Activated gamma-delta T cell treated with anti-CD3 and anti-CD28 coated beads, Interleukin-2, amount 50 U/mL, for 16 hours (primary cell): Measurements from ENCODE around the gene CELA2A.
"Not testable (repeated sequence)": the region's sequence is repeated elsewhere in the genome, so short reads cannot be mapped to it uniquely, and the experiment has no call there.

Experiments
- DNase-seq: peaks from one replicate; pipeline ENCODE4 v3.0.0-alpha.2; 2020; ENCODE audit warnings: low read depth

CELA2A gene

DNA sequence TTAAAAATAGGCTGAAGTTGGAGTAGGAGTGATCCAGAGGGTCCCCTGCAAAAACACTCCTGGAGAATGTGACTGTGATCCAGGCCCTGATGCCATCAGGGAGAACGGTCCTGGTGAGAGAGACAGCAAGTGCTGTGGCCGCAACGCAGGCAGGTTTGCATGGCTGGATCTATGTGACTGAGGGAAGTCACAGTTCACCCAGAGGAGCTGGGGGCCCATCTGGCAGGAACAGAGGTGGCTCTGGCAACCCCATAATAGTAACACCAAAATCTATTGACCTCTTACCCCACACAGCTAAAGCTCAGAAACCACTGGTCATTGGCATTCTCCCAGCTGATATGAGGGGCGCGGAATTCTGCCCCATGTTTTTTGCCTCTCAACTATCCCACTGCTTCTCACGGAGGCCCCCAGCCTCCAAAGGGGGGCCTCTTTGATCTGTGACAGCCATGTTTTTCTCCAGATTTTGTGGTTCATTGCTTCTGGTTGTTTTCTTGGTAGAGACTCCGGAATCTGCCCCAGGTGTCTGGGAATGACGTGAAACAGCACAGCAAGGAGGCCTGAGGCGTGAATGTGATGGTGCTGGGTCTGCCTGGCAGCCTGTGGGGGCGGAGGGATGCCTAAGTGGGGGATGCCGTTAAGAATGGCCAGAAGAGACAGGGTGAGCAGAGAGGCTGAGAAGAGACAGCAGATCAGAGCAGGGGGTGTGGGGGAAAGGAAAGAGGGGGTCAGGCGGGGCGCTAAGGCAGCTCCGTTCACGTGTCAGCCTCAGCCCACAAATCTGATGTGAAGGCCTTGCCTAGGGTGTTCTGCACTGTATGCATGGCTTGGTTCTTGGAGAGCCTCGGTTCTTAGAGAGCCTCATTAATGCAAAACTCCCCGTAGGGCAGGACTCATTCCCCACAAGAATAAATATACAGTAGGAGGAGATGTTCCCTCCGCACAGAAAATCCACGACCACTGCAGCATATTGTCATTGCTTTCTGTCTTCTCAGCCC, 43.9 kb downstream of the CELA2A start:
- no peak for DNase-seq

DNA sequence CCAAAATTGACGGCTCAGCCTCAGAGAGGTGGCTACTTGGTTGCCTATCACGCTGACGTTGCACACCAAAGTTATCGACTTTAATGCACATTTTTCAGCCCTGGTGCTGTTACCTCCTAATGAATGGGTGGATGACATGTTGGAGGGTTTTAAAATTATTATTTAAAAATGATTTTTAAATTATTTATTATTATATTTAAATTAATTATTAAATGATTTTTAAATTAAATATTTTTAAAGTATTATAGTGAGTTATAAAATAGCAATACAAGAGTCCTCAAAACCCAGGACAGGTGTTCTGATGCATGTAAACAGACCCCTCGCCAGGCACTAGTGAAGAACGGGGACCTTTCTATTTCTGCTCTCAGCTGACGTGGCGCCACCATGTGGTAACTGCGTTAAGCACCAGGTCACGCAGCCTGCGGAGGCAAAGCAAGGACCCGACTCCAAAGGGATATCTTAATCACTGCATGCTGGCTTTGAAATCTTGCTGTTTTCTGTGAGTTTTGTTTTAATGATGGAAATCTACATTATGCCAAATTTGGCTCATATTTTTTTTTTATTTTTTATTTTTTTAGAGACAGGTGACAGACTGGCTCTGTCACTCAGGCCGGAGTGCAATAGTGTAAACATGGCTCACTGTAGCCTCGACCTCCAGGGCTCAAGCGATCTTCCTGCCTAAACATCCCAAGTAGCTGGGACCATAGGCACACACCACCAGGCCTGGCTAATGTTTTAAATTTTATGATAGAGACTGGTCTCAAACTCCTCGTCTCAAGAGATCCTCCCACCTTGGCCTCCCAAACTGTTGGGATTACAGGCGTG, 44.9 kb downstream of the CELA2A start:
- no peak for DNase-seq

DNA sequence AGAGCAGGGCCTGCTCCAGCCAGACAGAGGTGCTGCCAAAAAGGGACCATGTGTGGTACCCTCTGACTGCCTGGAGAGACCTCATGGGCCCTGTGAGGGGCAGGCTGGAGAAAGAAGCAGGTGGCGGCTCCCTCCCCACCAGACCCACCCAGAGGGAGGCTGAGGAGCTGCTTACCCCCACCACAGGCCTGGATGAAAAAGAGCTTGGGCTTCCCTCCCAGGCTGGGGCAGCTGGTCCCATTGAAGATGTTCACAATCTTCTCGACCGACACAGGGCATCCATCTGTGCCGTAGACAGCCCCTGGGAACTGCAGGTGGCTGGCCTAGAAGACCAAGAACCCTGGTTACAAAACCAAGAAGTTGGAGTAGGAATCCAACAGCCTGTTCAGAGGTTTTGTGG, 47.9 kb downstream of the CELA2A start:
- no peak for DNase-seq

DNA sequence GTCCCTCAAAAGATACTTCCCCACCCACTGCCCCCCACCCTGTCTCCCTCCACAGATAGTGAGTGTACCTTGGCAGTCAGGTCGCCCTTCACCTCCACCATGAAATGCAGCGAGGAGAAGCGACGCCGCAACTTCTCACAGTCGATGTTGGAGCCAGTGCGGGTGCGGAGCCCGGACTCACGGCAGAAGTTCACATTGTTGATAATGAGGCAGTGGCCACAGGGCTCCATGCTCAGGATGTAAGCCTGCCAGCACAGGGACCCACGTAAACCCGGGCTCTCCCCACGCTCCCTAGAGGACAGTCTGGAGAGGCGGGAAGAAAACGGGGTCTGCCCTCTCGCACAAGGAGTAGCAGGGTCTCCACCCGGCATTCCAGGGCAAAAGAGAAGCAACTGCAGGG, 50.3 kb downstream of the CELA2A start:
- no peak for DNase-seq

DNA sequence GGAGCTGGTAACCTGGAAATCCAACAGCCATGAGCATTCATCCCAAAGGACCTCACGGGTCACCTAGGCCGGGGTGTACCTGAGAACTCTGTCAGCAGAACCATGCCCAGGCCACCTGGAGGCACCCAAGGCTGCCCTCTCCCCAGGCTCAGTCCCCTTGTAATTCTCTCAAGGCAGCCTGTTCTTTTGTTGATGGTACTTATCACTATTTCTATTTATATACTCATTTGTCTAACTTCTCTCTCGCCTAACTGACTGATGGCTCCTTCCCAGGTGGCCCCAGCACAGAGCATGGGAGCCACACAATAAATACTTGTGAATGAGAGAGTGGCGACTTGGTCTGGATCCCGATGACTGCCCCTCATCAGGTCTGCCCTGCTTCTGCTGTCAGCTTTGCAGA, 50.7 kb downstream of the CELA2A start:
- no peak for DNase-seq

- no peak for DNase-seq
These were observed 52.4 kb downstream of the CELA2A start for GRCh38 chr1:15508700-15509487.

GRCh38 chr1:15509586-15509985, 53.1 kb downstream of the CELA2A start:
- no peak for DNase-seq

DNA sequence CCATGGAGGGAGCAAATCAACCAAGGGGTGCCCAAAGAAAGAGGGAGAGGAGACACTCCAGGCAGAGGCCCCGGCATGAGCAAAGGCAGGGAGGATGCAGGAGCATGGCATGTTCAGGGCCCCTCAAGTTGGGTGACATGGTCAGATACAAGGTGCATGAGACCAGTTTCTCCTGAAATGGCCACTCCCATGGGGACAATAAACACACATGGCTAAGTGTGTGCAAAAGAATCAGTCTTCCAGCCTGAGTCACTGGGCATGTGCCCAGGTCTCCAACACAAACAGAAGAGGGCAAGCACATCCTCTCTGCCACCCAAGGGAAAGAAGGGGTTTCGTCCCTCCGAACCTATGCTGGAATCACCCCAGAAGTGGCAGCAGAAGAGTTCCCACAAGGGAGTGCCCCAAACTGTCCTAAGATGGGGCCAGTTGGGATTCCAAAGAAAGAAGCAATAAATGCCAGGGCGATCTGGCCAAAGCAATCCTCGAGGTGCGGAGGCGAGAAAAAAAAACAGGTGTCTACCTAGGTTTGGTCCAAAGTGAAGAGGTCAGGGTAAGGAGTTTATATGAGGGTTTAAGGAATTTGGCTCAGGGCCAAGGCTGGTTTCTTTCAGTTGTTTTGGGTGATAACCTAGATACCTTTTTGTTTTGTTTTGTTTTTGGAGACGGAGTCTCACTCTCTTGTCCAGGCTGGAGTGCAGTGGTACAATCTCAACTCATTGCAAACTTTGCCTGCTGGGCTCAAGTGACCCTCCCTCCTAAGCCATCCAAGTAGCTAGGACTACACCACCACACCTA, 54.3 kb downstream of the CELA2A start:
- DNase-seq, result no peak

DNA sequence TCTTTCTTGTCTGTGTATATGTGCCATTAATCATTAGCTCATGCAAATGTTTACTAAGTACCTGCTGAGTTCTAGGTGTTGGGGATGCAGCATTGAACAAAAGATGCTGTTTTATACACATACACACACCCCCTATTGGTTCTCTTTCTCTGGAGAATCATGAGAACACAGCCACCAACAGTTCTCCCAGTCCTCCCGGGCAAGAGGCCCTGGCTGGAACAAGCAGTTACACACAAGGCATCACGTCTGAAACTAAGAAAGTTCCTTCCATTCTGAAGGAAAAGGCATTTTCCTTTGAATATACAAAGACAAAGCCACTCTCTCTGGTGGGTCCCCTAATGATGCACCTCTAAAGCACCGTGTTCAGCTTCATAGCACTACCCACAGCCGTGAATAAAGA, 56.7 kb downstream of the CELA2A start:
- DNase-seq, result no peak

GRCh38 chr1:15513919-15514318, 57.4 kb downstream of the CELA2A start:
- no peak for DNase-seq

DNA sequence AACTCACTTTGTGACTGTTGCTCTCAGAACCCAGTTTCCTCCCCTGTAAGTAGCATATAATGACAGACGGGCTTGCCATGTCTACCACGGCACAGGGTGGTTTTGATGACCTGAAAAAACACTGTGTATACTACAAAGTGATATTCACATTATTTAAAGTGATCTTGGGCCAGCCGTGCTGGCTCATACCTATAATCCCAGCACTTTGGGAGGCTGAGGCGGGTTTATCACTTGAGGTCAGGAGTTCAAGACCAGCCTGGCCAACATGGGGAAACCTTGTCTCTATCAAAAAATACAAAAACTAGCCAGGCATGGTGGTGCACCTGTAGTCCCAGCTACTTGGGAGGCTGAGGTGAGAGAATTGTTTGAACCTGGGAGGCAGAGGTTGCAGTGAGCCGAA, 58.0 kb downstream of the CELA2A start:
- not testable (repeated sequence) for DNase-seq

GRCh38 chr1:15515022-15515663, 58.6 kb downstream of the CELA2A start:
- DNase-seq, result no peak

GRCh38 chr1:15519625-15520024, 63.1 kb downstream of the CELA2A start:
- DNase-seq, result no peak

DNA sequence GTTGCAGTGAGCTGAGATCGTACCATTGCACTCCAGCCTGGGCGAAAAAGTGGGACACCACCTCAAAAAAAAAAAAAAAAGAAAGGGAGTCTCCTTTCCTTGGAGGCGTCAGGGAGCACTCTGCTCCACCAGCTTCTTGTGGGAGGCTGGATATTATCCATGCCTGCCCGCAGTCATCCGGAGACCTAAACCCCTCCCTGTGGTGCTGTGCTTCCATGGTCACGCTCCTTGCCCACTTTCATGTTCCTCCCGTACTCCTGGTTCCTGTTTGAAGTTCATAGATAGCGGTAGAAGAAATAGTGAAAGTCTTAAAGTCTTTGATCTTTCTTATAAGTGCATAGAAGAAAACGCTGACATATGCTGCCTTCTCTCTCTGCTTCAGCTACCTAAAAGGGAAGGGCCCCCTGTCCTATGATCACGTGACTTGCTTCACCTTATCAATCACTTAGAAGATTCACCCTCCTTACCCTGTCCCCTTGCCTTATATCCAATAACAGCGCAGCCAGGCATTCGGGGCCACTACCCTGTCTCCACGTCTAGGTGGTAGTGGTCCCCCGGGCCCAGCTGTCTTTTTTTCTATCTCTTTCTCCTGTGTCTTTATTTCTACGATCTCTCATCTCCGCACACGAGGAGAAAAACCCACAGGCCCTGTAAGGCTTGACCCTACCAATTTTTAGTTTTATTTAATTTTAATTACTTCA, 64.8 kb downstream of the CELA2A start:
- DNase-seq, result not testable (repeated sequence)
